OCI-LY7 (cell line): ENCODE results near the gene FAM136A.
"Not testable (repeated sequence)": the region's sequence is repeated elsewhere in the genome, so short reads cannot be mapped to it uniquely, and the experiment has no call there.

ENCODE experiments used
- CTCF ChIP-seq: fragments of 200-600 bp; sonication (generic); conservative IDR thresholded peaks from 2 replicates; pipeline ENCODE4 v1.5.1; 2014; ENCODE audit warnings: mild to moderate bottlenecking, antibody characterized with exemption, low read length, moderate library complexity, mixed read lengths
- EZH2phosphoT487 ChIP-seq: fragments of 200-600 bp; sonication (generic); IDR thresholded peaks from 2 replicates; pipeline ENCODE4 v1.6.1; 2018; ENCODE audit warnings: low read depth, borderline replicate concordance, mild to moderate bottlenecking, mixed run types, antibody characterized with exemption, low read length, moderate library complexity, mixed read lengths

GRCh38 chr2:70302195-70302546, 304 bp upstream of the FAM136A start:
- TF ChIP-seq EZH2phosphoT487, CTCF: not testable (repeated sequence)
